GM23338 (cell line): Measurements from ENCODE around the gene TPBG. TPM values are rescaled to one million over a fixed set of nuclear protein-coding genes. Genes with fewer than 3 reads are reported as not detected.
A peak's percentile ranks its signal among the peaks of the same experiment; 100 is the strongest.

Experiments used
- ATAC-seq: fragments of 200-7000 bp; cut with Tn5 transposase; 3 replicates; pipeline ENCODE4 v1.9.1; 2020
- DNase-seq: peaks from one replicate; pipeline ENCODE4 v3.0.0-alpha.2; 2015; ENCODE audit warnings: low spot score
- H2AFZ ChIP-seq: fragments of 200-600 bp; sonication (generic); 2 replicates; pipeline ENCODE4 v1.8.0; 2016; ENCODE audit warnings: antibody characterized with exemption, mild to moderate bottlenecking, moderate library complexity
- H3F3A ChIP-seq: fragments of 200-600 bp; sonication (generic); replicated peaks from 2 replicates; pipeline ENCODE4 v1.8.0; 2017; ENCODE audit warnings: antibody characterized with exemption, mixed run types, low read depth
- H3K27ac ChIP-seq: fragments of 200-600 bp; sonication (generic); 2 replicates; pipeline ENCODE4 v1.6.1; 2016; ENCODE audit warnings: low read depth
- H3K27me3 ChIP-seq: fragments of 200-600 bp; sonication (generic); 2 replicates; pipeline ENCODE4 v1.8.0; 2016; ENCODE audit warnings: mild to moderate bottlenecking, mixed run types, moderate library complexity; ENCODE audit not compliant: insufficient read depth
- H3K36me3 ChIP-seq: fragments of 200-600 bp; sonication (generic); 2 replicates; pipeline ENCODE4 v1.8.0; 2016; ENCODE audit warnings: mild to moderate bottlenecking; ENCODE audit not compliant: insufficient read depth
- H3K4me1 ChIP-seq: fragments of 200-600 bp; sonication (generic); 2 replicates; pipeline ENCODE4 v1.8.0; 2016; ENCODE audit warnings: mild to moderate bottlenecking, moderate library complexity; ENCODE audit not compliant: insufficient read depth
- H3K4me2 ChIP-seq: fragments of 200-600 bp; sonication (generic); 2 replicates; pipeline ENCODE4 v1.7.1; 2017; ENCODE audit warnings: mixed run types
- H3K4me3 ChIP-seq: fragments of 200-600 bp; sonication (generic); 2 replicates; pipeline ENCODE4 v1.6.1; 2016; ENCODE audit warnings: mixed run types
- H3K79me2 ChIP-seq: fragments of 200-600 bp; sonication (generic); replicated peaks from 2 replicates; pipeline ENCODE4 v1.8.0; 2017; ENCODE audit warnings: mild to moderate bottlenecking; ENCODE audit not compliant: insufficient read depth
- H3K9me2 ChIP-seq: fragments of 200-600 bp; sonication (generic); 2 replicates; pipeline ENCODE4 v1.8.0; 2017; ENCODE audit not compliant: insufficient read depth
- H4K20me1 ChIP-seq: fragments of 200-600 bp; sonication (generic); replicated peaks from 2 replicates; pipeline ENCODE4 v1.8.0; 2017; ENCODE audit warnings: mild to moderate bottlenecking; ENCODE audit not compliant: insufficient read depth
- H3K27ac Mint-ChIP-seq: 2 replicates; pipeline ENCODE4 v1.8.0; 2020; ENCODE audit warnings: inconsistent platforms, mild to moderate bottlenecking, moderate library complexity, mixed read lengths
- H3K27me3 Mint-ChIP-seq: 3 replicates; pipeline ENCODE4 v1.8.0; 2022; ENCODE audit warnings: low read depth, mild to moderate bottlenecking, moderate library complexity, mixed read lengths, inconsistent platforms; ENCODE audit not compliant: insufficient read depth, poor library complexity
- H3K36me3 Mint-ChIP-seq: 3 replicates; pipeline ENCODE4 v1.8.0; 2021; ENCODE audit warnings: low read depth, mild to moderate bottlenecking, inconsistent platforms, moderate library complexity, mixed read lengths
- H3K4me1 Mint-ChIP-seq: 3 replicates; pipeline ENCODE4 v1.8.0; 2020; ENCODE audit warnings: mild to moderate bottlenecking, inconsistent platforms, mixed read lengths
- H3K4me3 Mint-ChIP-seq: 3 replicates; pipeline ENCODE4 v1.8.0; 2021; ENCODE audit warnings: moderate library complexity, mild to moderate bottlenecking, inconsistent platforms, mixed read lengths
- H3K9me3 Mint-ChIP-seq: 3 replicates; pipeline ENCODE4 v1.8.0; 2020; ENCODE audit warnings: moderate library complexity, mild to moderate bottlenecking, inconsistent platforms, mixed read lengths
- CREB1 ChIP-seq: fragments of 250-450 bp; sonication (Bioruptor Pico); IDR thresholded peaks from 2 replicates; pipeline ENCODE4 v1.5.0; 2020; ENCODE audit warnings: low read depth, mild to moderate bottlenecking, moderate library complexity
- CTCF ChIP-seq, 2 experiments: fragments of 200-600 bp in 1 of 2; sonication (generic) in 1 of 2; conservative IDR thresholded peaks; 2 replicates each; pipeline versions ENCODE4 v1.5.1 to v1.6.1; 2016 to 2017; ENCODE audit warnings: antibody characterized with exemption in 2 of 2, low read depth in 2 of 2, mild to moderate bottlenecking in 2 of 2, moderate library complexity in 1 of 2
- EZH2 ChIP-seq: fragments of 200-600 bp; sonication (generic); IDR thresholded peaks from one replicate; pipeline ENCODE4 v1.8.0; 2017; ENCODE audit warnings: antibody characterized with exemption, mild to moderate bottlenecking, low read depth; ENCODE audit not compliant: unreplicated experiment
- EZH2phosphoT487 ChIP-seq: fragments of 200-600 bp; sonication (generic); IDR thresholded peaks from one replicate; pipeline ENCODE4 v1.8.1; 2018; ENCODE audit warnings: antibody characterized with exemption; ENCODE audit not compliant: unreplicated experiment
- JUNB ChIP-seq: IDR thresholded peaks from one replicate; pipeline ENCODE4 v1.6.1; 2016; ENCODE audit warnings: antibody characterized with exemption; ENCODE audit not compliant: unreplicated experiment
- NANOG ChIP-seq: IDR thresholded peaks from 2 replicates; pipeline ENCODE4 v1.6.1; 2016; ENCODE audit warnings: antibody characterized with exemption, borderline replicate concordance
- POLR2AphosphoS5 ChIP-seq: IDR thresholded peaks from 2 replicates; pipeline ENCODE4 v1.6.1; 2016; ENCODE audit warnings: antibody characterized with exemption, low read depth
- REST ChIP-seq: IDR thresholded peaks from one replicate; pipeline ENCODE4 v1.6.1; 2018; ENCODE audit warnings: antibody characterized with exemption; ENCODE audit not compliant: unreplicated experiment
- STAT1 ChIP-seq: IDR thresholded peaks from one replicate; pipeline ENCODE4 v1.6.1; 2016; ENCODE audit warnings: antibody characterized with exemption; ENCODE audit not compliant: unreplicated experiment
- ZNF114 ChIP-seq: fragments of 250-450 bp; sonication (Bioruptor Pico); IDR thresholded peaks from 2 replicates; pipeline ENCODE4 v1.5.0; 2020; ENCODE audit warnings: mild to moderate bottlenecking, moderate library complexity
- ZNF331 ChIP-seq: fragments of 250-450 bp; sonication (Bioruptor Pico); IDR thresholded peaks from 2 replicates; pipeline ENCODE4 v1.5.0; 2020; ENCODE audit warnings: low read depth, mild to moderate bottlenecking, moderate library complexity
- ZNF462 ChIP-seq: fragments of 250-450 bp; sonication (Bioruptor Pico); IDR thresholded peaks from 2 replicates; pipeline ENCODE4 v1.5.0; 2020; ENCODE audit warnings: mild to moderate bottlenecking, moderate library complexity
- long read RNA-seq: library from polyadenylated mRNA; unstranded; transcript quantifications from one replicate; pipeline ENCODE4 v2.0.0, GENCODE V29; 2020; ENCODE audit not compliant: unreplicated experiment
- polyA plus RNA-seq: library from polyadenylated mRNA; unstranded; fragments of >200 nt; fragmentation: Nextera tagmentation; extraction: Ambion mirVana; gene quantifications from 2 replicates; pipeline ENCODE4 v1.2.1, GENCODE V29; 2016
- total RNA-seq: library from RNA; depleted of rRNA; stranded (reverse); fragments of >200 nt; shearing (Covaris generic); gene quantifications from 2 replicates; pipeline ENCODE4 v1.2.3, GENCODE V29; 2014; rRNA removed

The TPBG gene, protein sequence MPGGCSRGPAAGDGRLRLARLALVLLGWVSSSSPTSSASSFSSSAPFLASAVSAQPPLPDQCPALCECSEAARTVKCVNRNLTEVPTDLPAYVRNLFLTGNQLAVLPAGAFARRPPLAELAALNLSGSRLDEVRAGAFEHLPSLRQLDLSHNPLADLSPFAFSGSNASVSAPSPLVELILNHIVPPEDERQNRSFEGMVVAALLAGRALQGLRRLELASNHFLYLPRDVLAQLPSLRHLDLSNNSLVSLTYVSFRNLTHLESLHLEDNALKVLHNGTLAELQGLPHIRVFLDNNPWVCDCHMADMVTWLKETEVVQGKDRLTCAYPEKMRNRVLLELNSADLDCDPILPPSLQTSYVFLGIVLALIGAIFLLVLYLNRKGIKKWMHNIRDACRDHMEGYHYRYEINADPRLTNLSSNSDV
- total RNA-seq (26.7 and 33.0 TPM in 2 replicates), polyA plus RNA-seq (20.6 and 22.1 TPM in 2 replicates)
- long read RNA-seq, full-length matches to known transcripts: 16 of 25 reads
- long read RNA-seq, partial matches to known transcripts: 0 of 25 reads
- long read RNA-seq, other reads (novel, unspliced or antisense): 9 of 25 reads

GRCh38 chr6:82363428-82364086 is at the start of gene TPBG:
TPBG (plus strand) TSS chr6:82363817; CDS start chr6:82364962, 1,145 bp downstream.
- H3K79me2 ChIP-seq: peaks cover 22% of the 10 kb centered on the region
- peak within 1 kb of the TSS; percentile 90 for H3K27ac ChIP-seq
- TF ChIP-seq ZNF462 (CRISPR knock-in tag) (no peak), EZH2 (no peak), NANOG (no peak), ZNF114 (CRISPR knock-in tag) (no peak), CREB1 (CRISPR knock-in tag) (no peak), REST (no peak), POLR2AphosphoS5 (peak; percentile 69), CTCF (conservative IDR thresholded peaks at IDR 0.05; ENCODE audit: low read depth in 2 of 2) (peak; percentile 58 to 67), ZNF331 (CRISPR knock-in tag) (no peak), STAT1 (no peak), EZH2phosphoT487 (no peak), JUNB (no peak)

More at GRCh38 chr6:82363428-82364086, at the start of gene TPBG:
- H3K27ac Mint-ChIP-seq: peak within 1 kb of the TSS; percentile 92
- H3K4me3 Mint-ChIP-seq: peak within 1 kb of the TSS; percentile 93
- Histone ChIP-seq H3F3A (peaks cover 4% of the 10 kb centered on the region; the same call in 1 of the 2 replicates), H3K36me3 (peaks cover 4% of the 10 kb centered on the region; the same call in 1 of the 2 replicates), H3K27me3 (no peaks in the 10 kb centered on the region), H4K20me1 (no peaks in the 10 kb centered on the region; the same call in 1 of the 2 replicates), H3K9me2 (no peaks in the 10 kb centered on the region), H3K4me1 (peaks cover 26% of the 10 kb centered on the region), H3K4me2 (peak within 1 kb of the TSS; percentile 91), H3K4me3 (peak within 1 kb of the TSS; percentile 86), H2AFZ (peak within 1 kb of the TSS; percentile 96)
- ATAC-seq (peak; percentile 74), DNase-seq (peak; percentile 96)
- peaks cover 19% of the 10 kb centered on the region for H3K4me1 Mint-ChIP-seq
- peaks cover 13% of the 10 kb centered on the region for H3K36me3 Mint-ChIP-seq
- peaks cover 10% of the 10 kb centered on the region for H3K27me3 Mint-ChIP-seq
- H3K9me3 Mint-ChIP-seq: no peaks in the 10 kb centered on the region; the same call in 2 of the 3 replicates
